GM23338 (cell line): Measurements from ENCODE around the gene DSCAML1. TPM values are rescaled to one million over a fixed set of nuclear protein-coding genes. Genes with fewer than 3 reads are reported as not detected.

Experiments
- ATAC-seq: fragments of 200-7000 bp; cut with Tn5 transposase; 3 replicates; pipeline ENCODE4 v1.9.1; 2020
- DNase-seq: peaks from one replicate; pipeline ENCODE4 v3.0.0-alpha.2; 2015; ENCODE audit warnings: low spot score
- H2AFZ ChIP-seq: fragments of 200-600 bp; sonication (generic); 2 replicates; pipeline ENCODE4 v1.8.0; 2016; ENCODE audit warnings: antibody characterized with exemption, mild to moderate bottlenecking, moderate library complexity
- H3F3A ChIP-seq: fragments of 200-600 bp; sonication (generic); replicated peaks from 2 replicates; pipeline ENCODE4 v1.8.0; 2017; ENCODE audit warnings: antibody characterized with exemption, mixed run types, low read depth
- H3K27ac ChIP-seq: fragments of 200-600 bp; sonication (generic); 2 replicates; pipeline ENCODE4 v1.6.1; 2016; ENCODE audit warnings: low read depth
- H3K27me3 ChIP-seq: fragments of 200-600 bp; sonication (generic); 2 replicates; pipeline ENCODE4 v1.8.0; 2016; ENCODE audit warnings: mild to moderate bottlenecking, mixed run types, moderate library complexity; ENCODE audit not compliant: insufficient read depth
- H3K36me3 ChIP-seq: fragments of 200-600 bp; sonication (generic); 2 replicates; pipeline ENCODE4 v1.8.0; 2016; ENCODE audit warnings: mild to moderate bottlenecking; ENCODE audit not compliant: insufficient read depth
- H3K4me1 ChIP-seq: fragments of 200-600 bp; sonication (generic); 2 replicates; pipeline ENCODE4 v1.8.0; 2016; ENCODE audit warnings: mild to moderate bottlenecking, moderate library complexity; ENCODE audit not compliant: insufficient read depth
- H3K4me2 ChIP-seq: fragments of 200-600 bp; sonication (generic); 2 replicates; pipeline ENCODE4 v1.7.1; 2017; ENCODE audit warnings: mixed run types
- H3K4me3 ChIP-seq: fragments of 200-600 bp; sonication (generic); 2 replicates; pipeline ENCODE4 v1.6.1; 2016; ENCODE audit warnings: mixed run types
- H3K79me2 ChIP-seq: fragments of 200-600 bp; sonication (generic); replicated peaks from 2 replicates; pipeline ENCODE4 v1.8.0; 2017; ENCODE audit warnings: mild to moderate bottlenecking; ENCODE audit not compliant: insufficient read depth
- H3K9me2 ChIP-seq: fragments of 200-600 bp; sonication (generic); 2 replicates; pipeline ENCODE4 v1.8.0; 2017; ENCODE audit not compliant: insufficient read depth
- H4K20me1 ChIP-seq: fragments of 200-600 bp; sonication (generic); replicated peaks from 2 replicates; pipeline ENCODE4 v1.8.0; 2017; ENCODE audit warnings: mild to moderate bottlenecking; ENCODE audit not compliant: insufficient read depth
- H3K27ac Mint-ChIP-seq: 2 replicates; pipeline ENCODE4 v1.8.0; 2020; ENCODE audit warnings: inconsistent platforms, mild to moderate bottlenecking, moderate library complexity, mixed read lengths
- H3K27me3 Mint-ChIP-seq: 3 replicates; pipeline ENCODE4 v1.8.0; 2022; ENCODE audit warnings: low read depth, mild to moderate bottlenecking, moderate library complexity, mixed read lengths, inconsistent platforms; ENCODE audit not compliant: insufficient read depth, poor library complexity
- H3K36me3 Mint-ChIP-seq: 3 replicates; pipeline ENCODE4 v1.8.0; 2021; ENCODE audit warnings: low read depth, mild to moderate bottlenecking, inconsistent platforms, moderate library complexity, mixed read lengths
- H3K4me1 Mint-ChIP-seq: 3 replicates; pipeline ENCODE4 v1.8.0; 2020; ENCODE audit warnings: mild to moderate bottlenecking, inconsistent platforms, mixed read lengths
- H3K4me3 Mint-ChIP-seq: 3 replicates; pipeline ENCODE4 v1.8.0; 2021; ENCODE audit warnings: moderate library complexity, mild to moderate bottlenecking, inconsistent platforms, mixed read lengths
- H3K9me3 Mint-ChIP-seq: 3 replicates; pipeline ENCODE4 v1.8.0; 2020; ENCODE audit warnings: moderate library complexity, mild to moderate bottlenecking, inconsistent platforms, mixed read lengths
- CREB1 ChIP-seq: fragments of 250-450 bp; sonication (Bioruptor Pico); IDR thresholded peaks from 2 replicates; pipeline ENCODE4 v1.5.0; 2020; ENCODE audit warnings: low read depth, mild to moderate bottlenecking, moderate library complexity
- CTCF ChIP-seq, 2 experiments: fragments of 200-600 bp in 1 of 2; sonication (generic) in 1 of 2; conservative IDR thresholded peaks; 2 replicates each; pipeline versions ENCODE4 v1.5.1 to v1.6.1; 2016 to 2017; ENCODE audit warnings: antibody characterized with exemption in 2 of 2, low read depth in 2 of 2, mild to moderate bottlenecking in 2 of 2, moderate library complexity in 1 of 2
- EZH2 ChIP-seq: fragments of 200-600 bp; sonication (generic); IDR thresholded peaks from one replicate; pipeline ENCODE4 v1.8.0; 2017; ENCODE audit warnings: antibody characterized with exemption, mild to moderate bottlenecking, low read depth; ENCODE audit not compliant: unreplicated experiment
- NANOG ChIP-seq: IDR thresholded peaks from 2 replicates; pipeline ENCODE4 v1.6.1; 2016; ENCODE audit warnings: antibody characterized with exemption, borderline replicate concordance
- REST ChIP-seq: IDR thresholded peaks from one replicate; pipeline ENCODE4 v1.6.1; 2018; ENCODE audit warnings: antibody characterized with exemption; ENCODE audit not compliant: unreplicated experiment
- STAT1 ChIP-seq: IDR thresholded peaks from one replicate; pipeline ENCODE4 v1.6.1; 2016; ENCODE audit warnings: antibody characterized with exemption; ENCODE audit not compliant: unreplicated experiment
- polyA plus RNA-seq: library from polyadenylated mRNA; unstranded; fragments of >200 nt; fragmentation: Nextera tagmentation; extraction: Ambion mirVana; gene quantifications from 2 replicates; pipeline ENCODE4 v1.2.1, GENCODE V29; 2016
- total RNA-seq: library from RNA; depleted of rRNA; stranded (reverse); fragments of >200 nt; shearing (Covaris generic); gene quantifications from 2 replicates; pipeline ENCODE4 v1.2.3, GENCODE V29; 2014

The DSCAML1 gene
- total and polyA plus RNA-seq, 2 experiments from 2014 or later = 0.17 TPM; not detected in 1

GRCh38 chr11:117441146-117441975 is 355.7 kb downstream of the DSCAML1 start (continued):
- TF ChIP-seq EZH2 (no peak), REST (no peak), NANOG (no peak)

GRCh38 chr11:117440258-117440657 is 356.8 kb downstream of the DSCAML1 start:
- Histone ChIP-seq H3K4me3 (no peak overlapping the region), H3K4me2 (no peak overlapping the region), H3K27ac (no peak overlapping the region), H2AFZ (no peak overlapping the region), H3K36me3 (no peaks in the 10 kb centered on the region), H3F3A (0 out of 2 replicates have a peak, but pooled peaks cover 2% of the 10 kb centered on the region), H4K20me1 (no peaks in the 10 kb centered on the region), H3K79me2 (no peaks in the 10 kb centered on the region), H3K4me1 (no peaks in the 10 kb centered on the region; the same call in 1 of the 2 replicates), H3K9me2 (no peaks in the 10 kb centered on the region), H3K27me3 (no peaks in the 10 kb centered on the region)
- Mint-ChIP-seq H3K4me1 (peaks cover 12% of the 10 kb centered on the region), H3K9me3 (no peaks in the 10 kb centered on the region), H3K27ac (no peak overlapping the region), H3K27me3 (peaks cover 7% of the 10 kb centered on the region), H3K36me3 (no peaks in the 10 kb centered on the region), H3K4me3 (no peak overlapping the region)
- ATAC-seq = no peak
- no peak for TF ChIP-seq CTCF (conservative IDR thresholded peaks at IDR 0.05; ENCODE audit: low read depth in 2 of 2)
- DNase-seq = no peak

GRCh38 chr11:117439256-117439655 is 357.8 kb downstream of the DSCAML1 start:
- Mint-ChIP-seq H3K9me3 (no peaks in the 10 kb centered on the region), H3K36me3 (no peaks in the 10 kb centered on the region), H3K27ac (no peak overlapping the region), H3K4me3 (no peak overlapping the region), H3K4me1 (peaks cover 12% of the 10 kb centered on the region), H3K27me3 (peaks cover 7% of the 10 kb centered on the region)
- Histone ChIP-seq H3K4me3 (no peak overlapping the region), H4K20me1 (no peaks in the 10 kb centered on the region), H3K4me2 (no peak overlapping the region), H3K36me3 (no peaks in the 10 kb centered on the region), H3K27me3 (no peaks in the 10 kb centered on the region), H3K9me2 (no peaks in the 10 kb centered on the region), H3K27ac (no peak overlapping the region), H3K4me1 (no peaks in the 10 kb centered on the region; the same call in 1 of the 2 replicates), H2AFZ (no peak overlapping the region), H3F3A (0 out of 2 replicates have a peak, but pooled peaks cover 2% of the 10 kb centered on the region), H3K79me2 (no peaks in the 10 kb centered on the region)
- no peak for ATAC-seq
- TF ChIP-seq STAT1 (no peak), CREB1 (CRISPR knock-in tag) (no peak), CTCF (conservative IDR thresholded peaks at IDR 0.05; ENCODE audit: low read depth in 2 of 2) (no peak)
- DNase-seq = no peak
